ENCODE results near the gene MVP.
"Not testable (repeated sequence)": the region's sequence is repeated elsewhere in the genome, so short reads cannot be mapped to it uniquely, and the experiment has no call there.

MVP gene

DNA sequence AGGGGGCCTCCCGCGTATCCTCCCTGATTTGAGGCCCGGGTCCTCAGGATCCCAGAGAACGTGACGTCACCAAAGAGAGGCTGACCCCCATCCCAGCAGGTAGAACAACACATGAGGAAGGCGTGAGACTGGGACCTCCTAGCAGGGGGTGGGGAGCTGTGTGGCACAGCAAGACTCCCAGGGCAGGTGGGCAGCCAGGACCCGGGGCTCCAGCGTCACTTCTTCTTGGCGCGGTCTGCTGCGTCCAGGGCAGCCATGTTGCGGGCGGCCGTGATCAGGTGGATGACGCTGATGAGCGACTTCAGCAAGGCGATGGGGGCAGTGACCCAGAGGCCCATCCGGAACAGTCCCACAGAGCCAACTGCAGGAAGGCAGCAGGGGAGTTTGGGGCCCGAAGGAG lies 38.7 kb downstream of the MVP start:
- no peak overlapping the region for H3K4me3 ChIP-seq
- H3K27ac ChIP-seq = no peak overlapping the region

DNA sequence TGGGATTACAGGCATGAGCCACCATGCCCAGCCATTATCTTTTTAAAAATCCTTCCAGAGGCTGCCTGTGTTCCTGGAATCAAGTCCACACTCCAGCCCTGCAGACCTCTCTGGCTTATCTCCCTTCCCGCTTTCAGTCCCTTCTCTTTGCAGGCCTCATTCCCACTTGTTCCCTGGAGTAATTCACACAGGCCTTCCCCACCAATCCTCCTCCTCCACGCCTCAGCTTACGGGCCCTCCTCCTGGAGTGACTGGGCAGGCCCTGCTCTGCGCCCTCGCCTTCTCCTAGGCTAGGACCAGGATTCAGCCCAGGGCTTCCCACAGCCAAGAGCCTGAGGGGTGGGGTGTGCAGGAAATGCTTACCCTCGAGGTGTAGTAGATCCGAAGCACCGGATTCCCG lies 40.0 kb downstream of the MVP start:
- H3K4me3 ChIP-seq = no peak overlapping the region
- H3K27ac ChIP-seq = peak overlapping the region in 1 of 21 experiments; percentile 5

DNA sequence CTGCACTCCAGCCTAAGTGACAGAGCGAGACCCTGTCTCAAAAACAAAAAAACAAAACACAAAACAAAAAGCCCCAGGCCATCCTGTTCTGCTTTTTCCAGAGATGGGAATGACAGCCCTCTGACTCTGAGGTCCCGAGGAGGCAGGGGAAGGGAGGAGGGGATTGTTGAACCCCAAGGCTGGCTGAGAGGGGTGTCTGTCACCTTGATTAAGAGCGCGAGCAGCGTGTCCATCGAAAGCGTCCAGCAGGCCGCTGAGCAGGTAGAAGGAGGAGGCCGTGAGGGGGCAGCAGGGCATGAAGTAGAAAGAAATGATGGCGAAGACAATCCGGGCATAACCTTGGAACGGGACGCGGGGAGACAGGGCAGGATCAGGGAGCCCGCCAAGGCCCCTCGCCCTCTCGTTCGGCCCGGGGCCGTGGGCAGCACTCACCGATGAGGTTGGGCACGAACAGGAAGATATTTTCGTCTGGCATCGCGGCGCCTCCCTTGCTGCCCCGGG lies 42.2 kb downstream of the MVP start:
- H3K27ac ChIP-seq = peak overlapping the region; percentile 15 to 100 (median 97)

DNA sequence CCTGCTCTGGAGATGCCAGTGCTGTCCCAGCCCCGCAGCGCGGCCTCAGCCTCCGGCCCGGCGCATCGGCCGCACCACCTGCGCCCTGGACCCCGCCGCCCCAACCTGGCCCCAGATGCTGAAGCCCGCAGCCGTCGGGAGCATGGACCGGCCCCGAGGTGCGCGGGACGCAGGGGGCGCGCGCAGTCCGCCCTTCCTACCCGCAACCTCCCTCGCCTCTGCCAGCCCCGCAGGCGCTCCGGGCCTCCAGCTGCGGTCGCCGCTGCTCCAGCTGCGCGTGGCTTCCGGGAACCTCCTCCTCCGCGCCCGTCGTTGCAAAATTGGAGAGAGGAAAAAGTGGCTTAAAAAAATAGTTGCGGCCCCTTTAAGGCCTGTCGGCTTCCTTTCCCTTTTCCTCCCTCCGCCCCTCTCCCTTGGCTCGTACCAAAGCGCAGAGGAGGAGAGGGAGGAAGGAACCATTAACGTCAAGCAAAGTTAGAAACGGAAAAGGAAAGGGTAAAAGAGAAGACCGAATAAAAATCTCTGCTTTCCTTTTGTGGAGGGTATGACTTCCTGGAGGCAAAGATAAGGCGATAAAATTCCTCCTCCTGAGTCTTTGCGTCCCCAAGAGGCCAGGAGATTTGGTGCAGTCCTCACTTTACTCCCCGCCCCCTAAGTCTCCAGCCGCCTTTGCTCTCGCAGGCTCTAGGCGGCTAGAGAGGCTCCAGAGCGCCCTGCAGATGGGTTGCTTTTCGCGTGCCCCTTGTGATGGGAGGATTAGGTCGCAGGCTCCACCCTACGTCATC lies 42.8 kb downstream of the MVP start, which contains the start of gene CDIPT:
Gene CDIPT, minus strand, starts transcription at position 343 of the 785 bp plus-strand sequence. CDS start 369 bp downstream, outside the sequence.
- Histone ChIP-seq H3K4me3 (peak within 1 kb of the TSS; percentile 67 to 97 (median 86)), H3K27ac (peak within 1 kb of the TSS; percentile 61 to 100 (median 97))

More for the DNA sequence above, 42.2 kb downstream of the MVP start:
- H3K4me3 ChIP-seq = peak overlapping the region; percentile 67 to 97 (median 86)

DNA sequence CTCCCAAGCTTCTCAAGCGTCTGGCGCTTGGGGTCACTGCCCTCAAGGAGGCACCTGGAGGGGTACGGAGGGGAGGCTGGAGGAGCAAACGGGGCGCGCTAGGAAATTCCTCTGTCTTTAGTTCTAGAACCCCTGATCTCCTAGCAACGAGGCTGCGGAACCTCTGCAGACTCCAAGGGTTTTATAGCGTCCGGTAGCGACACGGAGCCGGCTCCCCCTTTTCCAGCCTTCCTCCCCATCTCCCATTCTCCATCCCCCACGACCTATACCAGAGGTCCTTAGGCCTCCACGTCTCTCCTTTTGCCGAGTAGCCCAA lies 43.4 kb downstream of the MVP start:
- peak overlapping the region in 3 of 7 experiments; percentile 74 to 89 (median 86) for H3K4me3 ChIP-seq
- peak overlapping the region in 12 of 21 experiments; percentile 89 to 100 (median 97) for H3K27ac ChIP-seq

DNA sequence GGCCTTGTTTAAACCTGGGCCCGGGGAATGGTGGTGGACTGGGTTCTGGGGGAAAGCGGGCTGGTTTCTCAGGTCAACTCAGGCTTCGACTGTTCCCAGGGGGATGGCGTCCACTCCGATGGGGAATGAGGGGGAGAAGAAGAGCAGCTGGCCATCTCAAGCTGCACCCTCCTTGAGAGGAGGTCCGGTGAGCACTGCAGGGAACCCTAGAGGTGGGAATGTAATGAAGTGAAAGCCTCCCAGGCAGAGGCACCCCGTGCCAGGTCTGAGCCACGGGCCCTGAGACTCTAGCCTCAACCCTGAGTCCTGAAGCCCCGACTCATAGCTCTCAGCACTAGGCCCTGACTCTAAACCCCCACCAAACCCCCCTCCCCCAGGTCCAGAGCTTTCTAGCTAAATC lies 43.9 kb downstream of the MVP start:
- H3K27ac ChIP-seq = no peak overlapping the region
- no peak overlapping the region for H3K4me3 ChIP-seq

DNA sequence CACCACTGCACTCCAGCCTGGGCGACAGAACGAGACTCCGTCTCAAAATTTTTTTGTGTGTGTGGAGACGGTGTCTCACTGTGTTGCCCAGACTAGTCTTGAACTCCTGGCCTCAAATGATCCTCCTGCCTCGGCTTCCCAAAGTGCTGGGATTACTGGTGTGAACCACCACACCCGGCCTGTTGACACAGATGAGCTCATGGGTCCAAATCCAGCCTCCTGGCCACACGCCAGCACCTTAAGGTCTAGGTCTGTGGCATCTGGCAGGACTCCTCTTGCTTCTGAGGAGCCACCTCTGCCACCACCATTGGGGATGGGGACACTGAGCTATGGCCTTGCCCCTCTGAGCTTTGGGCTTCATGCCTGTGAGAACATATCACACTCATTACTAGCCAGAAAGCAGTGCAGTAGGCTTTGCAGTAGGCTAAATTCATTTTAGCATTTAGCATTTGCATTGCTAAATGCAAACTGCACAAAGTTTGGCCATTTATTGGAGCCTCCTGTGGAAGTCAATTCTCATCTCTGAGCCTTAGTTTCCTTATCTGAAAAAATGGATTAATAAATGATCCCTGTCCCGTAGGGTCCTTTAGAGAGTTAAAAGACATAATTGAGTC lies 48.2 kb downstream of the MVP start:
- Histone ChIP-seq H3K27ac (no peak overlapping the region), H3K4me3 (no peak overlapping the region)

DNA sequence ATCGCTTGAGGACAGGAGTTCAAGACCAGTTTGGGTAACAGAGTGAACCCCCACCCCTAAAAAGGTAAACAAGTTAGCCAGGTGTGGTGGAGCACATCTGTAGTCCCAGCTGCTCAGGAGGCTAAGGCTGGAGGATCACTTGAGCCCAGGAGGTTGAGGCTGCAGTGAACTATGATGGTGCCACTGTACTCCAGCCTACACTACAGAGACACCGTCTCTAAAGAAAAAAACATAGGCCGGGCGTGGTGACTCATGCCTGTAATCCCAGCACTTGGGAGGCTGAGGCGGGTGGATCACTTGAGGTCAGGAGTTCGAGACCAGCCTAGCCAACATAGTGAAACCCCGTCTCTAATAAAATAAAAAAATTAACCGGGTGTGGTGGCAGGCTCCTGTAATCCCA lies 48.8 kb downstream of the MVP start:
- not testable (repeated sequence) for H3K27ac ChIP-seq, H3K4me3 ChIP-seq

DNA sequence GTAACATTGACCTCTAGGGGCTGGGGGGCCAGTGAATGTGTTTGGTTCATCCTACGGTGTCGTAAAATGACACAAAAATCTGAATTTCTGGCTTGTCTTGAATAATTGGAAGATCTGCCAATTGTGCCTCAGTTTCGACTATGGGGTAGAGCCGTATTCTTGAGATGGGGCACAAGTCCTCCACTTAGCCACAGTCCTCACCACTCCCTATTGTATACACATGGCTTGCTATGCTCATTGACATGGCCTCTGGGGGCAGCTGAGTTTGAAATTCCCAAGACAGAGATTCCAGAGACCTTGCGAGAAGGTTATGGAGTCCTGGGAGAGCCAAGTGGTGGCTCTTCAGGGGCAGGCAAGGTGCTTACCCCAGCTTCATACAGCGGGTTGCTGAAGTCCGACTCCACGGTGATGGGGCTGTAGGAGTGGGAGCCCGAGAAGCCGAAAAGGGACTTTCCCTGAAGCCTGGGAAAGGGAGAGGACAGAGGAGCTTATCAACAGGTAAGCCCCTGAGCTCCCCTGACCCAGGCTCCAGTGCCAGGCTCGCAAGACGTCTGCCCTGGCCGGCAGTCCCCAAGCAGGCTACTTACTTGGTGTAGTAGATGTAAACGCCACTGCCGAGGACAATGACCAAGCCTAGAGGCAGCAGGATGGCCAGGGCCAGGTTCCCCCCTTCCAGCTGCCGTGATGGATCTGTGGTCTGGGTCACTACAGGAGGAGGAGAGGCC lies 51.7 kb downstream of the MVP start:
- H3K27ac ChIP-seq = no peak overlapping the region
- no peak overlapping the region for H3K4me3 ChIP-seq

DNA sequence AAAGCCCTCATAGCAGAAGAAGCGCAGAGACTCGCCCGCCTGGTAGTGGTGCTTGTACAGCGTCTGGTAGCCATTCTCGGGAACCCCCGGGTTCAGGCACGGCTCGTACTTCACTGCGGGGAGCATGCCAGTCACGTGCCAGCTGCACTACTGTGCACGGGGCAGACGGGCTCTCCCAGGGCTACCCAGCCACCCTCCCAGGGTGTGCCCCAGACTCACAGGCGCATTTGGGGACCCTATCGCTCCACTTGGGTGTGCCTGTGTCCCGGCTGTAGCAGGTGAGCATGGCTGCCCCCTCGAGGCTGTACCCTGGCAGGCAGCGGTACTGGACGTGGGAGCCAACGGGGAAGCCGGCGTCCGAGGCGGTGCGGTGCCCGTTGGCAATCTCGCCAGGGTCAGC lies 53.1 kb downstream of the MVP start:
- Histone ChIP-seq H3K4me3 (no peak overlapping the region), H3K27ac (no peak overlapping the region)

DNA sequence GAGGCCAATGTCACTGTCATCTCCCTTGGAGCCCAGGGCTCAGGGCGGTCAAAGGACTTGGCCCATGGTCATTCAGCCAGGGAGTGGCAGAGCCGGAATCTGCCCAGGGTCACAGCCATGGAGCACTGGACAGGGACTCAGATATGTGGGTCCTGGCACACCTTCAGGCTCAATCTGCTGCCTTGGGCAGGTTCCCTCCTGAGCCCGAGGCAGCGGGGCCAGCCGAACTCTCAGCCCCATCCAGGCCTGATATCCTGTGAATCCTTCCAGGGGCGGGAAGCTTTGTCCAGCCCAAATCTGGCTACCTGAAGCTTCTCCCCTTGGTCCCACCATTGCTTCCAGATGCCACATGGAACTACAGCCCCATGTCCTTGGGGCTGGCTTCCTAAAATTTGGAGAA lies 54.9 kb downstream of the MVP start:
- H3K4me3 ChIP-seq = no peak overlapping the region
- H3K27ac ChIP-seq = no peak overlapping the region

DNA sequence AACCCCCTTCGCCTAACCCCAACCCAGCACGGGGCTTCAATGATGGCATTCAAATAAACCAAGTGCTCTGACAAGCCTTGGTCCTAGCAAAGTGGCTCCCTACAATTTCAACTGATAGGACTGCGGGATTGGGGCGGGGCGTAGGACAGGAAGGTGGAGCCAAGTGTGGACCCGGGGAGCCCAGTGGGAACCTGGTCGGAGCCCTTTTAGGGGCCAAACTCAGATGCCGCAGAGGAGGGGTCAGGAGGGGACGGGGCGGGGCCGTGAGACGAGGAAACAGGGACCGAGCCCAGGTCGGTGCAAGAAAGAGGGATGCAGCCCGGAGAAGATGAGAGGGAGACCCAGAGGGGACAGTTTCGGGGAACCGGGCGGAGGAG lies 55.9 kb downstream of the MVP start:
- Histone ChIP-seq H3K4me3 (peak overlapping the region in 4 of 7 experiments; percentile 6 to 22 (median 8)), H3K27ac (no peak overlapping the region)

DNA sequence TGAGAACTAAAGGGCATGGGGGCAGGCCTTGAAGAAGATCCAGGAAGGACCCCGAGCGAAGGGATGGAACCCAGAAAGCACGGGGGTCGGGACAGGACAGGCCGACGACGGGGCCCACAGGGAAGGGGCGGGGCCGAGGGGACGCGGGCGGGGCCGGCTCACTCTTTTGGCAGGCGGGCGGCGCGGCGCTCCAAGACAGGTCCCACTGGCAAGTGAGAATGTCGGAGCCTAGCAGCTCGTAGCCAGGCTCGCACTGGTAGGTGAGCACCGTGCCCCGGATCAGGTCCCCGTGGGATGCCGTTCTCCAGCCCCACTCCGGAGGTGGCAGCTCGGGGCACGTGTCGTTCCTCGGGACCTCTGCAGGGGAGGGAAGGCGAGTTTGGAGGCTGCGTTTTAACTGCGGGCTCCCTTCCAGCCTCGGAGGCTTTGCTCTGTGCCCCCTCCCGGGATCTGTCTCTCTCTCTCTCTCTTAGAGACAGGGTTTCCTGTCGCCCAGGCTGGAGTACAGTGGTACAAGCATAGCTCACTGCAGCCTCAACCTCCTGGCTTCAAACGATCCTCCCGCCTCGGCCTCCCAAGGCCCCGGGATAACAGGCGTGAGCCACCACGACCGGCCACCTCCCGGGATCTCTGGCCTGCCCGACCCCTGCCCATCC lies 56.5 kb downstream of the MVP start:
- H3K4me3 ChIP-seq = peak overlapping the region in 4 of 7 experiments; percentile 6 to 22 (median 9)
- H3K27ac ChIP-seq = no peak overlapping the region

DNA sequence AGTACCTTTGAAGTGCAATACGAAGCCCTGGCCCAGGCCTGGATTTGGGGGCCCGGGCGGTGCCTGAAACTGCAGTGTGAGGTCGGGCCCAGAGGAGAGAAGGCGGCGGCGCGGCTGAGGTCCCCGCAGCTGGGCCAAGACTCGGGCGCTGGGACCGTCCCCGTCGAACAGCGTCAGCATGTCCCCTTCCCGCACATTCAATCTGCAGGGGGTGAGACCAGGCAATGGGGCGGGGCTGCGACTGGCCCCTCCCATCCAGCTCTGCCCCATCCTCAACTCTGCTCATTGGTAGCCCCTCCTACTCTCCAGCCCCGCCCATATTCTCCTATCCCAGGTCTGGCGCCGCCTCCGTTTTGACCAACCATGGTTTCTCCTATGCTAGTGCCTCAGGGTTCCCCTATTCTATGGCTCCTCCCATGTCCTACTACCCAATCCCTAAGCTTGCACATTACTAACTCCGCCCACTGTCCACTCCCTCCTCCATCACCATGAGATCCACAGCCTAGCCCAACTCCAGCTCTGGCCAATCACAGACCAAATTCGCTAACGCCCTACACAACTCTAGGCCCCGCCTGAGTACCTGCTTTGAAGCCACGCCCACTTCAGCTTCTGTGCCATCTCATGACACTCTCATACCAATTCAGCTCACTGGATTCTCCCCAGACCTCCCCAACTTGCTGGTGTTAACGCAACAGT lies 57.2 kb downstream of the MVP start:
- Histone ChIP-seq H3K27ac (no peak overlapping the region), H3K4me3 (peak overlapping the region in 1 of 7 experiments; percentile 10)

DNA sequence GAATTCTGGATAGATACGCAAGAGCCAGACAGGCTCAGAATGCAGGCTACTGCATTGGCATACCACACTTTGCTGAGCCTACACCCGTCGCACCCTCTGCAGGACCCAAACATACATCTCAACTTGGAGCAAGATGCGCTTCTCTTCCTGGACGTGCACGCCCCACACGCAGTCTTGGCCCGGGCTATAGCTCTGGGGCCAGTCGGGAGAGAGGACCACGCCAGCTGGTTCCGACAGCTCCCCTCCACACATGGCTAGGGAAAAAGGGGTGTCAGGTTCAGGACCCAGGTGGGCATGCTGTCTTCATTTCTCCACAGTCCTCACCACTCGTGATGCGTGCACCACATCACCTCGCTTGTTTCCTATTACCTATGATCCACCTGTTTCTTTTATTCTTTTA lies 57.9 kb downstream of the MVP start:
- Histone ChIP-seq H3K27ac (no peak overlapping the region), H3K4me3 (no peak overlapping the region)

DNA sequence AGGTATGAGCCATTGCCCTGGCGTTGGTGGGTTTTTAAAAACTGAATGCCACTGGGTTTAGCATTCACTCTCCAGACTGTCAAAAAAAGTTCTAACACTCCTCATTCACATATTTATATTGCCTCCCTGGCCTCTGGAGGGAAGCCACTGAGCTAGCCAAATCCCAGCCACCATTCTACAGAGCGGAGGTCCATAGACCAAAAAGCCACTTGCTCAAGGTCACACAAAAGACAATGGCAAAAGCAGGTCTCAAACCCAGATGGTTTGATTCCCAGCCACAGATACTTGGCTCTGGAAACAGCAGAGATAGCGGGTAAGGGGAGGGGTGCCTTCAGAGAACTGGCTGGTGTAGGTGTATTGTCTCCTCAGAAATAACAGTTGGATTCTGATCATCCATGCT lies 60.8 kb downstream of the MVP start:
- no peak overlapping the region for H3K4me3 ChIP-seq
- H3K27ac ChIP-seq = no peak overlapping the region

DNA sequence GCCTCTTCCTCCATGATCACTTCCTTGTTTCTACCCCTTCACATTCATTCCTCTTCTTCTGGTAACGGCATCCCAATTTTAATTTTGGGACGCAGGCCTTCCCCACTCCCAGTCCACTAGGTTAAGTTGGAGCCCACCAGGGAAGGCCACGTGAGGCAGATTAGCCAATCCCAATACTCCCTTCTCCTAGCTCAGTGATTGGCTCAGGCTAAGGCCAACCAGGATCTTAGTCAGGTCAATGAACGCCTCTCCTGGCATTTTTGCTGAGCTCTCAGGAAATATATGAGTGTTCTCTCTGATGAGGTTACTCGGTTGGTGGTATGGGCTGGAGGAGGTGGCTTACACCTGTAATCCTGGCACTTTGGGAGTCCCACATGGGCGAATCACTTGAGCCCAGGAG lies 63.7 kb downstream of the MVP start:
- Histone ChIP-seq H3K4me3 (no peak overlapping the region), H3K27ac (no peak overlapping the region)

DNA sequence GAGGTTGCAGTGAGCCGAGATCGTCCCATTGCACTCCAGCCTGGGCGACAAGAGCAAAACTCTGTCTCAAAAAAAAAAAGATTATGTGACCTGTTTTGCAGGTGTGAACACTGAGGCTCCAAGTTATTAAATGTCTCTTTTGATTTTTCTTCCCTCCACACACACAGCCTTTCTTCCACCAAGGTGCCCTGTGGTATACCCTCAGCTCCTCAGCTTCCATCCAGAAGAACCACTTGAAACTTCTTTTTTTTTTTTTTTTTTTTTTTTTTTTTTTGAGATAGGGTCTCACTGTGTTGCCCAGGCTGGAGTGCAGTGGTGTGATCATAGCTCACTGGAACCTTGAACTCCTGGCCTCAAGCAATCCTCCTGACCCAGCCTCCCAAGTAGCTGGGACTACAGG lies 69.1 kb downstream of the MVP start:
- not testable (repeated sequence) for H3K27ac ChIP-seq, H3K4me3 ChIP-seq

Data from skin epidermis (tissue), 12 donors.